ENCODE data around the gene SARS1.

SARS1 gene

DNA sequence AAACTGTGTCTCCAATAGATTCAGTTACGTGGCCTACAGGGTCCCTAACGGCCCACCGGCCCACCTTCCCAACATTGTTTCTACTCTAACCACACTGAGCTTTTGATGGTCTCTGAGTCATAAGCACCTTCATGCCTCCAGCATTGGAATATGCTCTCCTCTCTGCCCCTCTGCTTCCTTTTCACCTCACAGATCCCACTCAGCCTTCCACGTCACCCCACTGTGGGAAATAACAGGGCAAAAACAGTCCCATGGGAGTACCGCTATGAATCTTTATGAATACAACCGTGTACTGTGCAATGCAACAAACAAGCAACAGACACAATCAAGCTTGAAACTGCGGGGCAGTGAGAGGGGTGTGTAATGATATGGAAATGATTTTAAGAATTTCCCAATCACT is 5.3 kb upstream of the SARS1 start:
- H3K27me3 ChIP-seq (ENCODE audit: insufficient read depth, low read length, poor library complexity), result no peaks in the 10 kb centered on the region
- no peak overlapping the region for H2AFZ ChIP-seq (ENCODE audit: low read depth, low read length)
- H3K9ac ChIP-seq (ENCODE audit: low read depth, low read length), result no peak overlapping the region
- no peak for DNase-seq
- TF ChIP-seq, protein P1, sequence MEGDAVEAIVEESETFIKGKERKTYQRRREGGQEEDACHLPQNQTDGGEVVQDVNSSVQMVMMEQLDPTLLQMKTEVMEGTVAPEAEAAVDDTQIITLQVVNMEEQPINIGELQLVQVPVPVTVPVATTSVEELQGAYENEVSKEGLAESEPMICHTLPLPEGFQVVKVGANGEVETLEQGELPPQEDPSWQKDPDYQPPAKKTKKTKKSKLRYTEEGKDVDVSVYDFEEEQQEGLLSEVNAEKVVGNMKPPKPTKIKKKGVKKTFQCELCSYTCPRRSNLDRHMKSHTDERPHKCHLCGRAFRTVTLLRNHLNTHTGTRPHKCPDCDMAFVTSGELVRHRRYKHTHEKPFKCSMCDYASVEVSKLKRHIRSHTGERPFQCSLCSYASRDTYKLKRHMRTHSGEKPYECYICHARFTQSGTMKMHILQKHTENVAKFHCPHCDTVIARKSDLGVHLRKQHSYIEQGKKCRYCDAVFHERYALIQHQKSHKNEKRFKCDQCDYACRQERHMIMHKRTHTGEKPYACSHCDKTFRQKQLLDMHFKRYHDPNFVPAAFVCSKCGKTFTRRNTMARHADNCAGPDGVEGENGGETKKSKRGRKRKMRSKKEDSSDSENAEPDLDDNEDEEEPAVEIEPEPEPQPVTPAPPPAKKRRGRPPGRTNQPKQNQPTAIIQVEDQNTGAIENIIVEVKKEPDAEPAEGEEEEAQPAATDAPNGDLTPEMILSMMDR (IDR thresholded peaks at IDR 0.05; ENCODE audit: borderline replicate concordance, extremely low read depth, low read length, poor library complexity, severe bottlenecking), result no peak
- no peak for TF ChIP-seq EZH2 (IDR thresholded peaks at IDR 0.05; ENCODE audit: borderline replicate concordance, low read depth, low read length, severe bottlenecking)
- H3K36me3 ChIP-seq (ENCODE audit: insufficient read depth, low read length), result no peaks in the 10 kb centered on the region
- no peak overlapping the region for H3K27ac ChIP-seq (ENCODE audit: low read length)
- H3K4me1 ChIP-seq (ENCODE audit: insufficient read depth, low read length), result peaks cover 5% of the 10 kb centered on the region
- ATAC-seq (ENCODE audit: insufficient read depth, low read depth), result no peak; the same call in 2 of the 3 replicates
- no peak overlapping the region for H3K4me2 ChIP-seq (ENCODE audit: insufficient read depth, low read length)
- H3K79me2 ChIP-seq (ENCODE audit: insufficient read depth, low read length), result no peaks in the 10 kb centered on the region
- no peaks in the 10 kb centered on the region for H3K9me3 ChIP-seq (ENCODE audit: insufficient read depth, low read length, severe bottlenecking)
- no peak overlapping the region for H3K4me3 ChIP-seq (ENCODE audit: low read depth in 1 of 2, low read length in 2 of 2)
- no peaks in the 10 kb centered on the region for H4K20me1 ChIP-seq (ENCODE audit: insufficient read depth, low read length)

DNA sequence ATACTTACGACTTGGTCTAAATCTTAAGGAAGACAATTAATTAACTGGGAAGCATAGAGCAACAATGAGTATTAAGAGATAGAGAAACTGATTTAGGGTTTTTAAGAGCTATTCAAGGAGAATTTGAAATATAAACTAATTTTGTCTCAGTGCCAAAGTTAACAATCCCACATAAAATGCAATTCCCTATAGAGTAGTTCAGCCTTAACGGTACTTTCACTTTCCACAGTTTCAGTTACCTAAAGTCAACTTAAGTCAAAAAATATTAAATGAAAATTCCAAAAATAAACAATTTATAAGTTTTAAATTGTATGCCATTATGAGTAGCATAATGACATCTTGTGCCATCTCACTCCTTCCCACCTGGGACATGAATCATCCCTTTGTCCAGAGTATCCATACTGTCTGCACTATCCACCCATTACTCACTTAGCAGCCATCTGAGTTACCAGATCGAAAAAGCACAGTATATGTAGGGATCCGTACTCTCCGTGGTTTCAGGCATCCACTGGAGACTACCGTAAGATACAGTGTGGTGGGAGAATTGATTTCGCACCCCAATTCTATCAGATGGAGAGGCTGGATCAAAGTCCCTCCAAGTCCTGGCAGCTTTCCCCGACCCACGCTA is 4.8 kb upstream of the SARS1 start:
- Histone ChIP-seq H3K9me3 (ENCODE audit: insufficient read depth, low read length, severe bottlenecking) (no peaks in the 10 kb centered on the region), H3K27ac (ENCODE audit: low read length) (no peak overlapping the region)
- DNase-seq, result no peak

DNA sequence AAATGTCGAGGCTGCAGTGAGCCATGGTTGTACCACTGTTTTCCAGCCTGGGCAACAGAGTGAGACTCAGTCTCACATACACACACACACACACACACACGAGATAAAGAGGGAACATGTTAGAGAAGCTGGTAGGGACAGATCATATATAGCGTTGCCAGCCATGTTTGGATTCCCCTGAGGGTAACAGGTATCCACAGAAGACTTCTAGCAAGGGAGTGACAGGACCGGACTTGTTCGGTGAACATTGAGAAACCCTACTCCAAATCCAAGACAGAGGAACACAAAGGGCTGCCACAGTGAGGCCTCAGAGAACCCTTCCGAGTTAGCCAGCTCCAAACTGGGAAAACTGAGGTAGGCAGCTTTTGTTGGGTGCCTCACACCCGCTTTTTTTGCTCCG is 3.7 kb upstream of the SARS1 start:
- peaks cover 4% of the 10 kb centered on the region; the same call in 1 of the 2 replicates for H4K20me1 ChIP-seq (ENCODE audit: insufficient read depth, low read length)
- no peaks in the 10 kb centered on the region for H3K27me3 ChIP-seq (ENCODE audit: insufficient read depth, low read length, poor library complexity)
- H3K9ac ChIP-seq (ENCODE audit: low read depth, low read length), result no peak overlapping the region
- ATAC-seq (ENCODE audit: insufficient read depth, low read depth), result no peak
- peaks cover 13% of the 10 kb centered on the region for H3K79me2 ChIP-seq (ENCODE audit: insufficient read depth, low read length)
- DNase-seq, result no peak
- H3K36me3 ChIP-seq (ENCODE audit: insufficient read depth, low read length), result peaks cover 1% of the 10 kb centered on the region; the same call in 1 of the 2 replicates
- TF ChIP-seq EZH2 (IDR thresholded peaks at IDR 0.05; ENCODE audit: borderline replicate concordance, low read depth, low read length, severe bottlenecking), result no peak
- TF ChIP-seq, protein P1 (IDR thresholded peaks at IDR 0.05; ENCODE audit: borderline replicate concordance, extremely low read depth, low read length, poor library complexity, severe bottlenecking), result no peak
- no peak overlapping the region for H3K4me3 ChIP-seq (ENCODE audit: low read depth in 1 of 2, low read length in 2 of 2)
- H3K4me2 ChIP-seq (ENCODE audit: insufficient read depth, low read length), result no peak overlapping the region
- H3K9me3 ChIP-seq (ENCODE audit: insufficient read depth, low read length, severe bottlenecking), result no peaks in the 10 kb centered on the region
- H3K4me1 ChIP-seq (ENCODE audit: insufficient read depth, low read length), result peaks cover 10% of the 10 kb centered on the region
- no peak overlapping the region for H3K27ac ChIP-seq (ENCODE audit: low read length)
- H2AFZ ChIP-seq (ENCODE audit: low read depth, low read length), result no peak overlapping the region

More for the DNA sequence above, 4.8 kb upstream of the SARS1 start:
- H3K4me2 ChIP-seq (ENCODE audit: insufficient read depth, low read length), result no peak overlapping the region
- no peaks in the 10 kb centered on the region for H4K20me1 ChIP-seq (ENCODE audit: insufficient read depth, low read length)
- H3K27me3 ChIP-seq (ENCODE audit: insufficient read depth, low read length, poor library complexity), result no peaks in the 10 kb centered on the region
- peaks cover 7% of the 10 kb centered on the region for H3K4me1 ChIP-seq (ENCODE audit: insufficient read depth, low read length)
- no peak for TF ChIP-seq EZH2 (IDR thresholded peaks at IDR 0.05; ENCODE audit: borderline replicate concordance, low read depth, low read length, severe bottlenecking)
- TF ChIP-seq, protein P1 (IDR thresholded peaks at IDR 0.05; ENCODE audit: borderline replicate concordance, extremely low read depth, low read length, poor library complexity, severe bottlenecking), result no peak
- H3K36me3 ChIP-seq (ENCODE audit: insufficient read depth, low read length), result no peaks in the 10 kb centered on the region; the same call in 1 of the 2 replicates
- no peak overlapping the region for H3K4me3 ChIP-seq (ENCODE audit: low read depth in 1 of 2, low read length in 2 of 2)
- no peak overlapping the region for H2AFZ ChIP-seq (ENCODE audit: low read depth, low read length)
- peaks cover 2% of the 10 kb centered on the region for H3K79me2 ChIP-seq (ENCODE audit: insufficient read depth, low read length)
- no peak overlapping the region for H3K9ac ChIP-seq (ENCODE audit: low read depth, low read length)
- no peak for ATAC-seq (ENCODE audit: insufficient read depth, low read depth)

Data from DND-41 (cell line).